NOMO-1 treated with dmso at 0.1 percent for 144 hours (cell line): ENCODE results near the gene DPAGT1.
A peak's percentile ranks its signal among the peaks of the same experiment; 100 is the strongest.
"Not testable (repeated sequence)": the region's sequence is repeated elsewhere in the genome, so short reads cannot be mapped to it uniquely, and the experiment has no call there.

Experiments
- DNase-seq: peaks from one replicate; lab custom pipeline; 2025; ENCODE audit not compliant: unreplicated experiment; lab: John Stamatoyannopoulos, UW

DPAGT1 gene

GRCh38 chr11:119101759-119102423 is at the start of gene DPAGT1:
DPAGT1 (minus strand) TSS chr11:119101853; CDS start chr11:119101655, 198 bp downstream.
- peak; percentile 92 for DNase-seq

GRCh38 chr11:119149786-119150275 is 48.2 kb upstream of the DPAGT1 start:
- no peak for DNase-seq

- no peak for DNase-seq
These were observed 47.5 kb upstream of the DPAGT1 start, which contains the start of gene ABCG4 for GRCh38 chr11:119149018-119149785. ABCG4 (plus strand) TSS chr11:119149052; CDS start chr11:119149966, 914 bp downstream.

- no peak for DNase-seq
These were observed 47.0 kb upstream of the DPAGT1 start for GRCh38 chr11:119148720-119149017.

- DNase-seq: no peak
These were observed 46.1 kb upstream of the DPAGT1 start for GRCh38 chr11:119147604-119148333.

GRCh38 chr11:119145551-119145950 is 43.9 kb upstream of the DPAGT1 start:
- DNase-seq: no peak

GRCh38 chr11:119144825-119145486 is 43.3 kb upstream of the DPAGT1 start:
- DNase-seq: peak; percentile 31

GRCh38 chr11:119139276-119139675 is 37.6 kb upstream of the DPAGT1 start:
- not testable (repeated sequence) for DNase-seq

- no peak for DNase-seq
These were observed 32.8 kb upstream of the DPAGT1 start for GRCh38 chr11:119134389-119134978.

GRCh38 chr11:119130662-119131061 is 29.0 kb upstream of the DPAGT1 start:
- DNase-seq: no peak

- DNase-seq: no peak
These were observed 25.1 kb upstream of the DPAGT1 start for GRCh38 chr11:119126675-119127268.

GRCh38 chr11:119125821-119126220 is 24.2 kb upstream of the DPAGT1 start:
- DNase-seq: no peak

- no peak for DNase-seq
These were observed 20.1 kb upstream of the DPAGT1 start for GRCh38 chr11:119121811-119122124.

- peak; percentile 99 for DNase-seq
These were observed 19.6 kb upstream of the DPAGT1 start, which contains the start of gene HINFP for GRCh38 chr11:119121008-119121810. HINFP (plus strand) TSS chr11:119121580; CDS start chr11:119126945, 5,365 bp downstream.

- no peak for DNase-seq
These were observed 19.0 kb upstream of the DPAGT1 start for GRCh38 chr11:119120639-119121007.

GRCh38 chr11:119118946-119119345 is 17.3 kb upstream of the DPAGT1 start:
- DNase-seq: no peak

- DNase-seq: no peak
These were observed 16.6 kb upstream of the DPAGT1 start for GRCh38 chr11:119118227-119118626.

GRCh38 chr11:119117004-119117706 is 15.5 kb upstream of the DPAGT1 start:
- no peak for DNase-seq

- no peak for DNase-seq
These were observed 14.9 kb upstream of the DPAGT1 start for GRCh38 chr11:119116601-119117000.
